GM12878 (cell line): ENCODE data around the gene PEX11B. TPM values are rescaled to one million over a fixed set of nuclear protein-coding genes. Genes with fewer than 3 reads are reported as not detected.

Experiments used
- ATAC-seq: fragments of 200-7000 bp; cut with Tn5 transposase; 3 replicates; pipeline ENCODE4 v1.9.1; 2020; ENCODE audit warnings: mild to moderate bottlenecking, moderate library complexity
- BruUV-seq: library from RNA; stranded (reverse); fragments of 400-500 nt; replicated peaks from 2 replicates; lab custom pipeline; 2021; lab: Mats Ljungman, UMichigan
- CTCF ChIA-PET: fragments of 300-600 bp; sonication (Branson Sonifier 250); formaldehyde crosslinking; extraction: SDS; loops from one replicate; lab custom pipeline; 2021; ENCODE audit warnings: inconsistent platforms; lab: Yijun Ruan, JAX
- POLR2A ChIA-PET: fragments of 350-600 bp; formaldehyde crosslinking; extraction: SDS; loops from one replicate; lab custom pipeline; 2021; ENCODE audit warnings: inconsistent platforms; lab: Charles Lee
- RAD21 ChIA-PET: fragments of 300-600 bp; sonication (Branson Sonifier 250); formaldehyde crosslinking; loops from one replicate; lab custom pipeline; 2023; ENCODE audit warnings: antibody characterized with exemption; ENCODE audit not compliant: unreplicated experiment; lab: Charles Lee
- SMC1A ChIA-PET: fragments of 300-600 bp; sonication (Branson Sonifier 250); formaldehyde crosslinking; loops from one replicate; lab custom pipeline; 2023; ENCODE audit not compliant: unreplicated experiment, uncharacterized antibody; lab: Charles Lee
- DNase-seq: peaks from one replicate; pipeline ENCODE4 v3.0.0-alpha.2; 2011; ENCODE audit warnings: low read depth, low spot score
- FAIRE-seq: peaks from 3 replicates; lab custom pipeline; 2011; peaks lifted over from hg19 to GRCh38; lab: Jason Lieb, UNC
- H2AFZ ChIP-seq: 2 replicates; pipeline ENCODE4 v1.6.0; 2011; ENCODE audit warnings: low read depth, low read length, control low read depth; ENCODE audit not compliant: control insufficient read depth
- H3K27ac ChIP-seq: 2 replicates; pipeline ENCODE4 v1.5.1; 2011; ENCODE audit warnings: control low read depth; ENCODE audit not compliant: control insufficient read depth, insufficient read depth
- H3K27me3 ChIP-seq, 2 experiments: replicated peaks in 1 of 2; 2 replicates each; pipeline versions ENCODE4 v1.6.0 to v1.6.1; 2011; ENCODE audit warnings: low read length in 1 of 2; ENCODE audit not compliant: control insufficient read depth in 2 of 2, insufficient read depth in 2 of 2
- H3K36me3 ChIP-seq, 2 experiments: 2 replicates each; pipeline ENCODE4 v1.5.1; 2011; ENCODE audit warnings: low read length in 1 of 2; ENCODE audit not compliant: control insufficient read depth in 2 of 2, insufficient read depth in 2 of 2
- H3K4me1 ChIP-seq: 2 replicates; pipeline ENCODE4 v1.6.1; 2011; ENCODE audit warnings: mild to moderate bottlenecking, low read length, moderate library complexity, mixed read lengths; ENCODE audit not compliant: control insufficient read depth, insufficient read depth
- H3K4me2 ChIP-seq: 2 replicates; pipeline ENCODE4 v1.6.0; 2011; ENCODE audit warnings: control low read depth; ENCODE audit not compliant: control insufficient read depth, insufficient read depth
- H3K4me3 ChIP-seq: fragments of 200-600 bp; sonication (generic); 2 replicates; pipeline ENCODE4 v1.5.1; 2016
- H3K79me2 ChIP-seq: 2 replicates; pipeline ENCODE4 v1.6.0; 2011; ENCODE audit warnings: low read length; ENCODE audit not compliant: control insufficient read depth, insufficient read depth
- H3K9ac ChIP-seq: 2 replicates; pipeline ENCODE4 v1.8.0; 2011; ENCODE audit warnings: low read length, control low read depth, mixed read lengths; ENCODE audit not compliant: control insufficient read depth, insufficient read depth
- H3K9me3 ChIP-seq: replicated peaks from 3 replicates; pipeline ENCODE4 v1.5.1; 2011; ENCODE audit warnings: mild to moderate bottlenecking, low read length; ENCODE audit not compliant: control insufficient read depth, insufficient read depth
- H4K20me1 ChIP-seq: 2 replicates; pipeline ENCODE4 v1.6.0; 2011; ENCODE audit not compliant: control insufficient read depth, insufficient read depth
- ATF7 ChIP-seq: fragments of 450-650 bp; IDR thresholded peaks from 2 replicates; pipeline ENCODE4 v1.6.1; 2016; ENCODE audit warnings: low read depth, mild to moderate bottlenecking
- BMI1 ChIP-seq: fragments of 450-650 bp; IDR thresholded peaks from 2 replicates; pipeline ENCODE4 v1.6.1; 2016; ENCODE audit warnings: mild to moderate bottlenecking, moderate library complexity, borderline replicate concordance
- CHD2 ChIP-seq: IDR thresholded peaks from 2 replicates; pipeline ENCODE4 v1.6.1; 2011; ENCODE audit warnings: low read depth, low read length, improper control_type of control experiment, borderline replicate concordance
- E4F1 ChIP-seq: fragments of 450-650 bp; IDR thresholded peaks from 2 replicates; pipeline ENCODE4 v1.6.1; 2018; ENCODE audit warnings: borderline replicate concordance, mild to moderate bottlenecking; ENCODE audit not compliant: partially characterized antibody
- EP300 ChIP-seq, 2 experiments: fragments of 150-350 bp in 1 of 2; IDR thresholded peaks; 2 replicates each; pipeline ENCODE4 v1.6.1; 2011 to 2012; ENCODE audit warnings: low read depth in 2 of 2, low read length in 2 of 2, borderline replicate concordance in 1 of 2, improper control_type of control experiment in 1 of 2, inconsistent platforms in 1 of 2; ENCODE audit not compliant: control insufficient read depth in 1 of 2
- EZH2 ChIP-seq: IDR thresholded peaks from 2 replicates; pipeline ENCODE4 v1.6.1; 2012; ENCODE audit warnings: low read depth, mild to moderate bottlenecking, control low read depth, inconsistent platforms, low read length, borderline replicate concordance; ENCODE audit not compliant: control insufficient read depth
- FOS ChIP-seq: IDR thresholded peaks from 3 replicates; pipeline ENCODE4 v1.6.1; 2011; ENCODE audit warnings: borderline replicate concordance; ENCODE audit not compliant: insufficient read length; ENCODE audit errors: extremely low read depth
- FOXM1 ChIP-seq: IDR thresholded peaks from 2 replicates; pipeline ENCODE4 v1.6.1; 2012; ENCODE audit warnings: low read depth, mild to moderate bottlenecking, inconsistent platforms, low read length, moderate library complexity
- HDGF ChIP-seq: fragments of 450-650 bp; IDR thresholded peaks from 2 replicates; pipeline ENCODE4 v1.6.1; 2016; ENCODE audit warnings: antibody characterized with exemption
- HSF1 ChIP-seq: fragments of 150-350 bp; IDR thresholded peaks from 2 replicates; pipeline ENCODE4 v1.6.1; 2014; ENCODE audit warnings: mild to moderate bottlenecking, low read depth, low read length
- IKZF2 ChIP-seq, 2 experiments: fragments of 450-650 bp; IDR thresholded peaks; 2 replicates each; pipeline ENCODE4 v1.6.1; 2017; ENCODE audit warnings: mild to moderate bottlenecking in 2 of 2, moderate library complexity in 2 of 2
- KAT2A ChIP-seq: conservative IDR thresholded peaks from 2 replicates; pipeline ENCODE4 v1.6.1; 2011; ENCODE audit warnings: low read depth, low read length; ENCODE audit not compliant: control insufficient read depth
- MTA2 ChIP-seq: fragments of 450-650 bp; IDR thresholded peaks from 2 replicates; pipeline ENCODE4 v1.6.1; 2016; ENCODE audit warnings: low read depth, mild to moderate bottlenecking, moderate library complexity
- MTA3 ChIP-seq: IDR thresholded peaks from 2 replicates; pipeline ENCODE4 v1.6.1; 2012; ENCODE audit warnings: low read length, inconsistent platforms, borderline replicate concordance
- NFIC ChIP-seq: IDR thresholded peaks from 2 replicates; pipeline ENCODE4 v1.6.1; 2012; ENCODE audit warnings: low read depth, mild to moderate bottlenecking, inconsistent platforms, low read length, moderate library complexity
- SMAD1 ChIP-seq: fragments of 450-650 bp; IDR thresholded peaks from 2 replicates; pipeline ENCODE4 v1.6.1; 2018; ENCODE audit warnings: mild to moderate bottlenecking, low read depth; ENCODE audit not compliant: partially characterized antibody
- SMARCA5 ChIP-seq: fragments of 450-650 bp; IDR thresholded peaks from 2 replicates; pipeline ENCODE4 v1.6.1; 2017; ENCODE audit warnings: mild to moderate bottlenecking
- STAT1 ChIP-seq: fragments of 450-650 bp; conservative IDR thresholded peaks from 2 replicates; pipeline ENCODE4 v1.6.1; 2014; ENCODE audit warnings: antibody characterized with exemption, mild to moderate bottlenecking
- ZZZ3 ChIP-seq: IDR thresholded peaks from 2 replicates; pipeline ENCODE4 v1.6.1; 2011; ENCODE audit warnings: low read depth; ENCODE audit not compliant: control insufficient read depth, insufficient read length
- WGBS: methylation state at CpG from one replicate; pipeline ENCODE4 v1.1.6; 2016; ENCODE audit warnings: low lambda C conversion rate; ENCODE audit not compliant: insufficient replicate concordance, insufficient coverage; ENCODE audit errors: missing lambda C conversion rate; 5-methylcytosine and 5-hydroxymethylcytosine counted together
- in situ Hi-C: fragments of 300-500 bp; cut with MboI; formaldehyde crosslinking; loops from 9 replicates; pipeline ENCODE4 v1.14.3; 2018; ENCODE audit warnings: mixed read lengths
- intact Hi-C: fragments of 100-400 bp; cut with micrococcal nuclease; formaldehyde crosslinking; loops from one replicate; pipeline ENCODE4 v1.14.2; 2022; ENCODE audit not compliant: unreplicated experiment
- polyA plus RNA-seq, 11 experiments: library from polyadenylated mRNA; depleted of rRNA in 4 of 11; unstranded in 6 of 11; stranded (reverse) in 5 of 11; fragments of >200 nt; fragmentation: Nextera tagmentation in 4 of 11; fragmentation: Illumina TruSeq in 1 of 11; extraction: Ambion mirVana in 4 of 11; extraction: Trizol in 1 of 11; gene quantifications; 1 replicate in 1 of 11; 2 replicates in 10 of 11; pipeline versions ENCODE4 v1.2.1 to v1.2.3, GENCODE V29; 2011 to 2016; ENCODE audit warnings: inconsistent platforms in 2 of 11, missing spikeins in 2 of 11, low read depth in 1 of 11
- total RNA-seq, 4 experiments: library from RNA; depleted of rRNA in 3 of 4; stranded (reverse); fragments of >200 nt in 3 of 4; fragmentation: Illumina TruSeq in 1 of 4; extraction: Trizol in 1 of 4; gene quantifications; 2 replicates each; pipeline versions ENCODE4 v1.2.1 to v1.2.3, GENCODE V29; 2013 to 2021

PEX11B gene
- total and polyA plus RNA-seq, 10 of the 15 experiments (the other 5 are each of a cell fraction or from before 2014, with no cell fraction given), result 24.9 to 129 (median 40.7) TPM

- TF ChIP-seq NFIC (no peak), CHD2 (no peak), E4F1 (no peak), MTA2 (no peak), FOS (no peak), SMAD1 (no peak)
- TF ChIP-seq, all 136 proteins: peak for 0
Measured at GRCh38 chr1:145897969-145898368, 20.5 kb downstream of the PEX11B start (continued).

- 100% methylated on average over 1 of the region's 1 CpG for WGBS
- Histone ChIP-seq H3K4me1 (no peaks in the 10 kb centered on the region), H3K4me2 (no peak overlapping the region), H3K9ac (no peak overlapping the region), H3K4me3 (no peak overlapping the region), H4K20me1 (no peaks in the 10 kb centered on the region), H3K27me3 (no peaks in the 10 kb centered on the region), H2AFZ (no peak overlapping the region), H3K79me2 (no peaks in the 10 kb centered on the region), H3K36me3 (no peaks in the 10 kb centered on the region), H3K9me3 (no peaks in the 10 kb centered on the region), H3K27ac (no peak overlapping the region)
- intact Hi-C loops (no loop called here), in situ Hi-C loops (loop anchor here (5.0 kb wide), 1 partner anchor 117 kb away; no protein-coding TSS in a partner anchor)
- TF ChIP-seq STAT1 (no peak), KAT2A (no peak), IKZF2 (IDR thresholded peaks at IDR 0.05) (no peak), HDGF (no peak), EZH2 (no peak), ATF7 (no peak), SMARCA5 (no peak), ZZZ3 (no peak), FOXM1 (no peak), MTA3 (no peak), HSF1 (no peak), BMI1 (no peak), EP300 (IDR thresholded peaks at IDR 0.05; ENCODE audit: borderline replicate concordance in 1 of 2, control insufficient read depth in 1 of 2, low read depth in 2 of 2, low read length in 2 of 2) (no peak)
- BruUV-seq, result no TSS peak
- ChIA-PET POLR2A (no interaction called here), CTCF (interaction anchor here (0.7 to 2.0 kb wide), 9 partner anchors 11 to 117 kb away, joined by 3 to 9 read pairs (median 3); partner anchors contain the start of genes ITGA10 and PIAS3), SMC1A (interaction anchor here (0.9 to 1.4 kb wide), 5 partner anchors 13 to 60 kb away, joined by 3 to 4 read pairs (median 3); partner anchors contain the start of gene PIAS3), RAD21 (interaction anchor here (0.9 to 1.5 kb wide), 3 partner anchors 50 to 117 kb away, joined by 3 to 4 read pairs (median 3); partner anchors contain the start of gene NUDT17)
- no peak for ATAC-seq
- no peak for FAIRE-seq
- DNase-seq, result no peak
Measured at GRCh38 chr1:145895471-145895870, 23.0 kb downstream of the PEX11B start.
